Activated T-cell treated with anti-CD3 and anti-CD28 coated beads, Interleukin-2, amount 50 U/mL, for 1 hour (primary cell): ENCODE results near the gene SCUBE2.
"Not testable (repeated sequence)": the region's sequence is repeated elsewhere in the genome, so short reads cannot be mapped to it uniquely, and the experiment has no call there.

Experiments used
- DNase-seq: peaks from one replicate; pipeline ENCODE4 v3.0.0-alpha.2; 2020

SCUBE2 gene

GRCh38 chr11:9104580-9104979 is 13.2 kb upstream of the SCUBE2 start:
- no peak for DNase-seq

GRCh38 chr11:9103542-9104276 is 12.3 kb upstream of the SCUBE2 start:
- no peak for DNase-seq

GRCh38 chr11:9099617-9100016 is 8.2 kb upstream of the SCUBE2 start:
- DNase-seq: no peak

GRCh38 chr11:9098455-9098854 is 7.1 kb upstream of the SCUBE2 start:
- DNase-seq: not testable (repeated sequence)

GRCh38 chr11:9097186-9097943 is 6.0 kb upstream of the SCUBE2 start:
- not testable (repeated sequence) for DNase-seq

- DNase-seq: no peak
These were observed 5.0 kb upstream of the SCUBE2 start for GRCh38 chr11:9096427-9096826.

- DNase-seq: no peak
These were observed 4.0 kb upstream of the SCUBE2 start for GRCh38 chr11:9095421-9095820.

GRCh38 chr11:9094420-9094819 is 3.0 kb upstream of the SCUBE2 start:
- DNase-seq: no peak

- no peak for DNase-seq
These were observed 1.7 kb upstream of the SCUBE2 start for GRCh38 chr11:9092853-9093778.

GRCh38 chr11:9092072-9092471 is 673 bp upstream of the SCUBE2 start:
- DNase-seq: no peak

GRCh38 chr11:9090488-9091043 is 833 bp downstream of the SCUBE2 start:
- DNase-seq: no peak

GRCh38 chr11:9089636-9090035 is 1.8 kb downstream of the SCUBE2 start:
- DNase-seq: no peak

GRCh38 chr11:9089061-9089460 is 2.3 kb downstream of the SCUBE2 start:
- no peak for DNase-seq

- DNase-seq: no peak
These were observed 8.8 kb downstream of the SCUBE2 start for GRCh38 chr11:9082575-9082974.

- DNase-seq: no peak
These were observed 10.2 kb downstream of the SCUBE2 start for GRCh38 chr11:9081153-9081552.

GRCh38 chr11:9078113-9079086 is 13.0 kb downstream of the SCUBE2 start:
- DNase-seq: no peak

- DNase-seq: no peak
These were observed 14.2 kb downstream of the SCUBE2 start for GRCh38 chr11:9077164-9077563.

GRCh38 chr11:9076661-9077060 is 14.7 kb downstream of the SCUBE2 start:
- DNase-seq: no peak

GRCh38 chr11:9076046-9076445 is 15.4 kb downstream of the SCUBE2 start:
- DNase-seq: no peak

GRCh38 chr11:9075556-9075955 is 15.8 kb downstream of the SCUBE2 start:
- DNase-seq: no peak

GRCh38 chr11:9074338-9075029 is 16.9 kb downstream of the SCUBE2 start:
- DNase-seq: no peak
